H9 (cell line): ENCODE data around the gene UQCC3. TPM values are rescaled to one million over a fixed set of nuclear protein-coding genes. Genes with fewer than 3 reads are reported as not detected.

Source experiments
- DNase-seq: peaks from one replicate; pipeline ENCODE4 v3.0.0-alpha.2; 2017
- H2AFZ ChIP-seq: one replicate; pipeline ENCODE4 v1.6.1; 2013; ENCODE audit warnings: mild to moderate bottlenecking, low read length, control low read depth, moderate library complexity
- H2AK5ac ChIP-seq: 2 replicates; pipeline ENCODE4 v1.6.1; 2013; ENCODE audit warnings: low read length, control low read depth, mixed read lengths; ENCODE audit not compliant: insufficient read length
- H2BK120ac ChIP-seq: one replicate; pipeline ENCODE4 v1.6.1; 2013; ENCODE audit warnings: low read depth, mild to moderate bottlenecking, low read length, control low read depth, inconsistent platforms; ENCODE audit not compliant: poor library complexity, severe bottlenecking
- H2BK12ac ChIP-seq: 2 replicates; pipeline ENCODE4 v1.6.1; 2013; ENCODE audit warnings: low read length, control low read depth, mixed read lengths, low read depth; ENCODE audit not compliant: insufficient read length
- H2BK15ac ChIP-seq: 2 replicates; pipeline ENCODE4 v1.6.1; 2013; ENCODE audit warnings: low read depth, low read length, control low read depth
- H2BK20ac ChIP-seq: one replicate; pipeline ENCODE4 v1.6.1; 2013; ENCODE audit warnings: low read depth, mild to moderate bottlenecking, low read length, control low read depth, inconsistent platforms; ENCODE audit not compliant: poor library complexity, severe bottlenecking
- H2BK5ac ChIP-seq: 2 replicates; pipeline ENCODE4 v1.6.1; 2013; ENCODE audit warnings: low read length, control low read depth, mixed read lengths; ENCODE audit not compliant: insufficient read length
- H3K14ac ChIP-seq: 2 replicates; pipeline ENCODE4 v1.6.1; 2013; ENCODE audit warnings: low read length, control low read depth; ENCODE audit not compliant: insufficient read depth
- H3K18ac ChIP-seq: 2 replicates; pipeline ENCODE4 v1.6.1; 2013; ENCODE audit warnings: low read depth, mild to moderate bottlenecking, mixed read lengths, low read length, control low read depth; ENCODE audit not compliant: insufficient read length
- H3K23ac ChIP-seq: 2 replicates; pipeline ENCODE4 v1.6.1; 2013; ENCODE audit warnings: low read length, control low read depth, mixed read lengths, low read depth; ENCODE audit not compliant: insufficient read length
- H3K23me2 ChIP-seq: 2 replicates; pipeline ENCODE4 v1.6.1; 2013; ENCODE audit warnings: low read depth, mild to moderate bottlenecking, mixed read lengths, low read length, control low read depth; ENCODE audit not compliant: insufficient read length, poor library complexity, severe bottlenecking
- H3K27ac ChIP-seq: 2 replicates; pipeline ENCODE4 v1.5.1; 2013; ENCODE audit warnings: low read length, control low read depth, mixed read lengths, low read depth; ENCODE audit not compliant: insufficient read length
- H3K27me3 ChIP-seq: 2 replicates; pipeline ENCODE4 v1.6.1; 2013; ENCODE audit warnings: low read length, control low read depth, inconsistent platforms; ENCODE audit not compliant: insufficient read depth
- H3K4ac ChIP-seq: 2 replicates; pipeline ENCODE4 v1.6.1; 2013; ENCODE audit warnings: low read depth, mild to moderate bottlenecking, control low read depth, inconsistent platforms, low read length, moderate library complexity
- H3K4me1 ChIP-seq: 2 replicates; pipeline ENCODE4 v1.6.1; 2013; ENCODE audit warnings: low read length, control low read depth, inconsistent platforms; ENCODE audit not compliant: insufficient read depth
- H3K4me2 ChIP-seq: 2 replicates; pipeline ENCODE4 v1.6.1; 2013; ENCODE audit warnings: low read length, control low read depth, mixed read lengths; ENCODE audit not compliant: insufficient read length, insufficient read depth
- H3K56ac ChIP-seq: 2 replicates; pipeline ENCODE4 v1.6.1; 2013; ENCODE audit warnings: low read depth, mild to moderate bottlenecking, mixed read lengths, low read length, control low read depth; ENCODE audit not compliant: insufficient read length
- H3K79me1 ChIP-seq: 2 replicates; pipeline ENCODE4 v1.6.1; 2013; ENCODE audit warnings: low read depth, mild to moderate bottlenecking, moderate library complexity, low read length, control low read depth, inconsistent platforms; ENCODE audit not compliant: insufficient read depth, poor library complexity, severe bottlenecking
- H3K79me2 ChIP-seq: 2 replicates; pipeline ENCODE4 v1.6.1; 2013; ENCODE audit warnings: low read length, control low read depth, inconsistent platforms; ENCODE audit not compliant: insufficient read depth
- H3K9ac ChIP-seq: 2 replicates; pipeline ENCODE4 v1.6.1; 2013; ENCODE audit warnings: low read length, control low read depth, mixed read lengths; ENCODE audit not compliant: insufficient read length; ENCODE audit errors: extremely low read depth
- H3K9me3 ChIP-seq: one replicate; pipeline ENCODE4 v1.6.1; 2013; ENCODE audit warnings: low read depth, low read length, inconsistent platforms; ENCODE audit not compliant: control insufficient read depth
- H3T11ph ChIP-seq: one replicate; pipeline ENCODE4 v1.6.1; 2013; ENCODE audit warnings: mild to moderate bottlenecking, low read length, control low read depth, inconsistent platforms
- H4K20me1 ChIP-seq: one replicate; pipeline ENCODE4 v1.6.1; 2013; ENCODE audit not compliant: control insufficient read depth, insufficient read length, insufficient read depth
- H4K5ac ChIP-seq: 2 replicates; pipeline ENCODE4 v1.6.1; 2013; ENCODE audit warnings: low read depth, mild to moderate bottlenecking, mixed read lengths, low read length, control low read depth; ENCODE audit not compliant: insufficient read length
- H4K8ac ChIP-seq: replicated peaks from 2 replicates; pipeline ENCODE4 v1.6.1; 2013; ENCODE audit warnings: low read length, control low read depth, mixed read lengths, low read depth; ENCODE audit not compliant: insufficient read length
- H4K91ac ChIP-seq: 2 replicates; pipeline ENCODE4 v1.6.1; 2013; ENCODE audit warnings: low read depth, mild to moderate bottlenecking, moderate library complexity, mixed read lengths, low read length, control low read depth; ENCODE audit not compliant: insufficient read length
- H3K27ac Mint-ChIP-seq, 3 experiments: 2 replicates in 2 of 3; 3 replicates in 1 of 3; pipeline ENCODE4 v1.8.0; 2020 to 2021; ENCODE audit warnings: mixed read lengths in 3 of 3, mild to moderate bottlenecking in 1 of 3, moderate library complexity in 1 of 3
- H3K27me3 Mint-ChIP-seq: 2 replicates; pipeline ENCODE4 v1.8.0; 2021; ENCODE audit warnings: low read depth, mild to moderate bottlenecking, moderate library complexity, mixed read lengths
- H3K36me3 Mint-ChIP-seq, 3 experiments: 2 replicates in 2 of 3; 3 replicates in 1 of 3; pipeline ENCODE4 v1.8.0; 2020 to 2021; ENCODE audit warnings: low read depth in 3 of 3, mixed read lengths in 3 of 3; ENCODE audit not compliant: insufficient read depth in 1 of 3
- H3K4me1 Mint-ChIP-seq, 2 experiments: 2 replicates each; pipeline ENCODE4 v1.8.0; 2020; ENCODE audit warnings: mixed read lengths in 2 of 2
- H3K4me3 Mint-ChIP-seq, 2 experiments: 2 replicates in 1 of 2; 3 replicates in 1 of 2; pipeline ENCODE4 v1.8.0; 2020 to 2021; ENCODE audit warnings: mild to moderate bottlenecking in 2 of 2, mixed read lengths in 2 of 2, moderate library complexity in 1 of 2
- H3K9me3 Mint-ChIP-seq, 2 experiments: 2 replicates in 1 of 2; 3 replicates in 1 of 2; pipeline ENCODE4 v1.8.0; 2020; ENCODE audit warnings: mild to moderate bottlenecking in 2 of 2, mixed read lengths in 2 of 2, moderate library complexity in 1 of 2
- WGBS: extraction: QIAGEN DNeasy Blood & Tissue Kit; methylation state at CpG from one replicate; pipeline ENCODE4 v1.1.7; 2013; ENCODE audit warnings: missing lambda C conversion rate, low lambda C conversion rate, mixed read lengths; ENCODE audit not compliant: insufficient read length; ENCODE audit errors: extremely low coverage; 5-methylcytosine and 5-hydroxymethylcytosine counted together
- total RNA-seq: library from RNA; stranded (reverse); gene quantifications from 2 replicates; pipeline ENCODE4 v1.2.1, GENCODE V29; 2021
- TF ChIP-seq, protein P1 (sequence below): fragments of 200-600 bp; sonication (generic); conservative IDR thresholded peaks from 3 replicates; pipeline ENCODE4 v1.8.0; 2021; ENCODE audit warnings: antibody characterized with exemption, mild to moderate bottlenecking

UQCC3 gene
- total RNA-seq, 1 experiment from 2014 or later, result 11.1 TPM

- H3K79me1 ChIP-seq, result no peaks in the 10 kb centered on the region
- no peak overlapping the region for H2BK15ac ChIP-seq
- H3K79me2 ChIP-seq, result peaks cover 4% of the 10 kb centered on the region; the same call in 1 of the 2 replicates
- H3K27ac ChIP-seq, result no peak overlapping the region
- H3K4me1 ChIP-seq, result no peaks in the 10 kb centered on the region
- H3K4me3 Mint-ChIP-seq, result peak overlapping the region; percentile 92 to 94
- no peak overlapping the region for H2AFZ ChIP-seq
- no peak for DNase-seq
- H3T11ph ChIP-seq, result no peak overlapping the region
- peak overlapping the region; percentile 86 to 96 (median 86) for H3K27ac Mint-ChIP-seq
- no peaks in the 10 kb centered on the region for H3K27me3 ChIP-seq
- no peak overlapping the region for H4K8ac ChIP-seq
- peaks cover 4 to 9% of the 10 kb centered on the region in 2 experiments for H3K4me1 Mint-ChIP-seq
- no peak overlapping the region for H3K23ac ChIP-seq
- H3K4me2 ChIP-seq, result peak overlapping the region; percentile 90
- no peak overlapping the region for H3K14ac ChIP-seq
- no peak overlapping the region for H4K91ac ChIP-seq
- H3K9me3 Mint-ChIP-seq, result no peaks in the 10 kb centered on the region
- H2BK120ac ChIP-seq, result no peak overlapping the region
- no peak overlapping the region for H2AK5ac ChIP-seq
- H4K20me1 ChIP-seq, result no peaks in the 10 kb centered on the region
- no peaks in the 10 kb centered on the region for H3K9me3 ChIP-seq
- no peak overlapping the region for H3K18ac ChIP-seq
- no peak overlapping the region for H4K5ac ChIP-seq
- H2BK20ac ChIP-seq, result no peak overlapping the region
- peak overlapping the region; percentile 84 for H3K9ac ChIP-seq
- peaks cover 4% of the 10 kb centered on the region for H3K23me2 ChIP-seq
- peaks cover 8 to 24% (median 12%) of the 10 kb centered on the region in 3 experiments; a peak in 6 of 7 replicates for H3K36me3 Mint-ChIP-seq
- H3K56ac ChIP-seq, result no peak overlapping the region
- H2BK12ac ChIP-seq, result no peak overlapping the region
- H3K27me3 Mint-ChIP-seq, result no peaks in the 10 kb centered on the region
- no CpG with 5 or more reads among the region's 16 CpGs for WGBS
- H2BK5ac ChIP-seq, result no peak overlapping the region
- H3K4ac ChIP-seq, result no peak overlapping the region
- TF ChIP-seq, protein P1, sequence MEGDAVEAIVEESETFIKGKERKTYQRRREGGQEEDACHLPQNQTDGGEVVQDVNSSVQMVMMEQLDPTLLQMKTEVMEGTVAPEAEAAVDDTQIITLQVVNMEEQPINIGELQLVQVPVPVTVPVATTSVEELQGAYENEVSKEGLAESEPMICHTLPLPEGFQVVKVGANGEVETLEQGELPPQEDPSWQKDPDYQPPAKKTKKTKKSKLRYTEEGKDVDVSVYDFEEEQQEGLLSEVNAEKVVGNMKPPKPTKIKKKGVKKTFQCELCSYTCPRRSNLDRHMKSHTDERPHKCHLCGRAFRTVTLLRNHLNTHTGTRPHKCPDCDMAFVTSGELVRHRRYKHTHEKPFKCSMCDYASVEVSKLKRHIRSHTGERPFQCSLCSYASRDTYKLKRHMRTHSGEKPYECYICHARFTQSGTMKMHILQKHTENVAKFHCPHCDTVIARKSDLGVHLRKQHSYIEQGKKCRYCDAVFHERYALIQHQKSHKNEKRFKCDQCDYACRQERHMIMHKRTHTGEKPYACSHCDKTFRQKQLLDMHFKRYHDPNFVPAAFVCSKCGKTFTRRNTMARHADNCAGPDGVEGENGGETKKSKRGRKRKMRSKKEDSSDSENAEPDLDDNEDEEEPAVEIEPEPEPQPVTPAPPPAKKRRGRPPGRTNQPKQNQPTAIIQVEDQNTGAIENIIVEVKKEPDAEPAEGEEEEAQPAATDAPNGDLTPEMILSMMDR, result no peak
These were observed 19.1 kb upstream of the UQCC3 start for GRCh38 chr11:62652161-62653006.
